Smooth muscle cell (in vitro differentiated cells): ENCODE measurements around the gene EDIL3. TPM values are rescaled to one million over a fixed set of nuclear protein-coding genes. Genes with fewer than 3 reads are reported as not detected.

Experiments used
- DNase-seq: peaks from one replicate; lab custom pipeline; 2025; ENCODE audit not compliant: unreplicated experiment; lab: John Stamatoyannopoulos, UW
- H2AFZ ChIP-seq: fragments of 200-600 bp; sonication (generic); 2 replicates; pipeline ENCODE4 v1.6.0; 2016; ENCODE audit warnings: antibody characterized with exemption, low read depth, mild to moderate bottlenecking
- H3F3A ChIP-seq: fragments of 200-600 bp; sonication (generic); 2 replicates; pipeline ENCODE4 v1.6.0; 2017; ENCODE audit warnings: antibody characterized with exemption, low read depth
- H3K27ac ChIP-seq: fragments of 200-600 bp; sonication (generic); 2 replicates; pipeline ENCODE4 v1.5.1; 2016; ENCODE audit warnings: low read depth, mild to moderate bottlenecking
- H3K27me3 ChIP-seq: fragments of 200-600 bp; sonication (generic); 2 replicates; pipeline ENCODE4 v1.6.1; 2016; ENCODE audit warnings: low read depth, mild to moderate bottlenecking
- H3K36me3 ChIP-seq: fragments of 200-600 bp; sonication (generic); 2 replicates; pipeline ENCODE4 v1.5.1; 2016; ENCODE audit warnings: low read depth
- H3K4me1 ChIP-seq: fragments of 200-600 bp; sonication (generic); 2 replicates; pipeline ENCODE4 v1.5.1; 2016; ENCODE audit warnings: low read depth
- H3K4me2 ChIP-seq: fragments of 200-600 bp; sonication (generic); 2 replicates; pipeline ENCODE4 v1.6.0; 2016; ENCODE audit warnings: mild to moderate bottlenecking
- H3K4me3 ChIP-seq: fragments of 200-600 bp; sonication (generic); 2 replicates; pipeline ENCODE4 v1.5.1; 2016; ENCODE audit warnings: mild to moderate bottlenecking
- H3K79me2 ChIP-seq: fragments of 200-600 bp; sonication (generic); 2 replicates; pipeline ENCODE4 v1.6.0; 2016; ENCODE audit warnings: low read depth, mild to moderate bottlenecking
- H3K9ac ChIP-seq: fragments of 200-600 bp; sonication (generic); 2 replicates; pipeline ENCODE4 v1.6.0; 2016; ENCODE audit warnings: low read depth
- H3K9me3 ChIP-seq: fragments of 200-600 bp; sonication (generic); replicated peaks from 2 replicates; pipeline ENCODE4 v1.5.1; 2016; ENCODE audit warnings: low read depth
- H4K20me1 ChIP-seq: fragments of 200-600 bp; sonication (generic); 2 replicates; pipeline ENCODE4 v1.6.0; 2016; ENCODE audit warnings: low read depth
- CTCF ChIP-seq: fragments of 200-600 bp; sonication (generic); IDR thresholded peaks from 2 replicates; pipeline ENCODE4 v1.5.1; 2017; ENCODE audit warnings: borderline replicate concordance, mild to moderate bottlenecking, antibody characterized with exemption; ENCODE audit not compliant: insufficient read depth, poor library complexity, severe bottlenecking
- WGBS: methylation state at CpG from one replicate; pipeline ENCODE4 v1.1.7; 2016; ENCODE audit warnings: low lambda C conversion rate; 5-methylcytosine and 5-hydroxymethylcytosine counted together
- polyA plus RNA-seq: library from polyadenylated mRNA; unstranded; fragments of >200 nt; fragmentation: Nextera tagmentation; extraction: Ambion mirVana; gene quantifications from 2 replicates; pipeline ENCODE4 v1.2.1, GENCODE V29; 2016
- total RNA-seq: library from RNA; depleted of rRNA; stranded (reverse); fragments of >200 nt; gene quantifications from 2 replicates; pipeline ENCODE4 v1.2.3, GENCODE V29; 2014

Gene EDIL3
- total and polyA plus RNA-seq, 2 experiments from 2014 or later, result 98.4 to 119 TPM

GRCh38 chr5:83991566-83992224 is 393.0 kb downstream of the EDIL3 start:
- no peaks in the 10 kb centered on the region for H3K9me3 ChIP-seq
- H3K27ac ChIP-seq, result no peak overlapping the region
- no peak overlapping the region for H2AFZ ChIP-seq
- H4K20me1 ChIP-seq, result no peaks in the 10 kb centered on the region
- WGBS, result 87% methylated on average over 9 of the region's 9 CpGs
- no peak overlapping the region for H3K4me3 ChIP-seq
- H3K4me1 ChIP-seq, result no peaks in the 10 kb centered on the region
- no peaks in the 10 kb centered on the region for H3F3A ChIP-seq
- H3K79me2 ChIP-seq, result no peaks in the 10 kb centered on the region
- H3K36me3 ChIP-seq, result no peaks in the 10 kb centered on the region
- H3K9ac ChIP-seq, result no peak overlapping the region
- no peak for TF ChIP-seq CTCF
- no peak overlapping the region for H3K4me2 ChIP-seq
- no peaks in the 10 kb centered on the region for H3K27me3 ChIP-seq
- DNase-seq, result no peak

- H3K4me3 ChIP-seq, result no peak overlapping the region
- no peak overlapping the region for H3K4me2 ChIP-seq
- no peak overlapping the region for H3K27ac ChIP-seq
- no peaks in the 10 kb centered on the region for H3K27me3 ChIP-seq
- H2AFZ ChIP-seq, result no peak overlapping the region
- no peaks in the 10 kb centered on the region for H3K36me3 ChIP-seq
- no peak overlapping the region for H3K9ac ChIP-seq
- DNase-seq, result no peak
- H3K79me2 ChIP-seq, result no peaks in the 10 kb centered on the region
- H4K20me1 ChIP-seq, result no peaks in the 10 kb centered on the region
- no peaks in the 10 kb centered on the region for H3K4me1 ChIP-seq
- no peaks in the 10 kb centered on the region for H3F3A ChIP-seq
- no peak for TF ChIP-seq CTCF
- H3K9me3 ChIP-seq, result no peaks in the 10 kb centered on the region
Measured at GRCh38 chr5:83988293-83988685, 396.4 kb downstream of the EDIL3 start.

- Histone ChIP-seq H4K20me1 (no peaks in the 10 kb centered on the region), H3K4me3 (no peak overlapping the region), H3K4me1 (no peaks in the 10 kb centered on the region), H3K4me2 (no peak overlapping the region), H3K9ac (no peak overlapping the region), H3K36me3 (no peaks in the 10 kb centered on the region), H3F3A (no peaks in the 10 kb centered on the region), H3K79me2 (no peaks in the 10 kb centered on the region), H3K9me3 (no peaks in the 10 kb centered on the region), H2AFZ (no peak overlapping the region), H3K27me3 (no peaks in the 10 kb centered on the region), H3K27ac (no peak overlapping the region)
- WGBS, result 73% methylated on average over 4 of the region's 4 CpGs
- TF ChIP-seq CTCF, result no peak
- no peak for DNase-seq
Measured at GRCh38 chr5:83987513-83988292, 397.0 kb downstream of the EDIL3 start.
